Kidney tubule cell (primary cell): ENCODE results near the gene STK35.

ENCODE experiments used
- DNase-seq: peaks from one replicate; pipeline ENCODE4 v3.0.0-alpha.2; 2018; ENCODE audit warnings: low spot score

The STK35 gene

GRCh38 chr20:2101057-2101864, at the start of gene STK35:
STK35 (plus strand) TSS chr20:2101827; CDS start chr20:2101882, 55 bp downstream.
- DNase-seq, result no peak

DNA sequence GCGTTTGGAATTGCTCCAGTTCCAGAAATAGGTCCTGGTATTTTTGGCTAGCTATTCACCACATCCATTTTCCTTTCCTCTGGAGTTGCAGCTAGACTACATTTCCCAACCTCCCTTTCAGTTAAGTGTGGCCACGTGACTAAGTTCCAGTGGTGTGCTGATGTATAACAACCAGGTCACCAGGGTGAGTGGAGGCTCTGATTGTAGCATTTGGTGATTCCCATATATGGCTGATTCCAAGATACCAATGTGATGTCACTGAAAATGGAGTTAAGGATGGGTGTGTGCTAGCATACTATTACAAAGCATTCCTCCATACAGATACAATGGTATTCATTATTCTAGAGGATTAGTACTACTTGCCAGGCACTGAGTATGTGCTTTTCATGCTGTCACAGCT, 49.7 kb upstream of the STK35 start:
- no peak for DNase-seq

DNA sequence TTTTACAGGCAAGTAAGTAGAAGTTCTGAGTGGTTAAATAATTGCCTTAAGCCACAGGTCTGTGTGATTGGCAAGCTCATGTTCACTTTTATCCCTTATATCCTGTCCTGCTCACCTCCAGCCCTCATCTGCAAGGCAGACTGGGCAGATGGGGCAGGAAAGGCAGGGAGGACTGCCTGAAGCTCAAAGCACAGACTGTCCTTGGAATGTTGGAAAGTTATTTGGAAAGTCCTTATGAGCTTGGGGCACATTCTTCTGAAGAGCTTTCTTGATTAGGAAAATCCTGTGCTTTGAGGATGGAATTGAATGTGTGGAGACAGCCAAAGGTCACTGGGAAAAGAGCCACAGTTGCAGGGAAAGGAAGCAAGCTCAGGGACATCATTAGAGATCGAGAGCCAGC, 48.9 kb upstream of the STK35 start:
- no peak for DNase-seq

DNA sequence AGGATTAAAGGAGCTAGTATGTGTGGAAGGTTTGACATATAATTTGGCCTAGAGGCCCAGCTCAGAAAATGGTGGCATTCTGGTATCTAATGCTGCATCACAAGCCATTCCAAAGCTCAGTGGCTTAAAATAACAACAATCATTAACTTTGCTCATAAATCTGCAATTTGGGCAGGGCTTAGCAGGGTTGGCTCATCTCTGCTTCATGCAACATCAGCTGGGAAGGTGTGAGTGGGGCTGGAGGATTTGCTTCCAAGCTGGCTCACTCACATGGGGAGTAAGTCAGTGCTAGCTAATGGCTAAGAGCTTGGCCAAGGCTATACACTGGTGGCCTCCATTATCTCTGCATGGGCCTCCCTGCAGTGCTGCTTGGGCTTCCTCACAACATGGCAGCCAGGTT, 48.0 kb upstream of the STK35 start:
- DNase-seq, result no peak

DNA sequence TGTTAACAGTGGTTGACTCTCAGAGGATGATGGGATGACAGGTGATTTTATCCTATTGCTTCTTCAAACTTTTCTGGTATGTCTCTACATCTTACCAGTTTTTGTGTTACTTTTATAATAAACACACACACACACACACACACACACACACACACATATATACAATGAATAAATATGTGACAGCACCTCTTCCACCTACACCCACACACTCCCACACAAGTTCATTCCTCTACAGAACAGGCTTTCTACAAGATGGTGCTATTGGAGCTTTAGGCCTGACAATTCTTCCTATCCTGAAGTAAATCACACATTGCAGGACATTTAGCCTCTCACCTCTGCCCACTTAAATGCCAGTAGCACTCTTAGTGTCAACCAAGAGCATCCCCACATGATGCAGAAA, 46.7 kb upstream of the STK35 start:
- DNase-seq, result no peak

DNA sequence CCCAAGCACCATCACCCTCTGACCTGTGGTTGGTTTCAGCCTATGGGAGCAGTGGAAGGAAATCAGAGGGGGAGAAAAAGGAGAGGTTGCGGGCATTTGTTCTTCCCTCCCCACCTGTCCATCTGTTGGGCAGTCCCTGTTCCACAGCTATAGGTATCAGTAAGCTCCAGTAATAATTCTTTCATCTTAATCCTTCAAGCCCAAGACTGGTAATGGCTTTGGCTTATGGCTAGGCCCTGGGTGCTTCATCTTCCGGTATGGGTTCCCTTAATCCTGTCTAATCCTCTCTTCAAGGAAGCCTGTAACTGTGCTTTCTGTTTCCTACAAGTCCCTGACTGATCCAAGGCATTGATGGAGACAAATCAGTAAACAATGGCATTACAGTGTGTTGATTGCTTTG, 42.2 kb upstream of the STK35 start:
- DNase-seq, result no peak

DNA sequence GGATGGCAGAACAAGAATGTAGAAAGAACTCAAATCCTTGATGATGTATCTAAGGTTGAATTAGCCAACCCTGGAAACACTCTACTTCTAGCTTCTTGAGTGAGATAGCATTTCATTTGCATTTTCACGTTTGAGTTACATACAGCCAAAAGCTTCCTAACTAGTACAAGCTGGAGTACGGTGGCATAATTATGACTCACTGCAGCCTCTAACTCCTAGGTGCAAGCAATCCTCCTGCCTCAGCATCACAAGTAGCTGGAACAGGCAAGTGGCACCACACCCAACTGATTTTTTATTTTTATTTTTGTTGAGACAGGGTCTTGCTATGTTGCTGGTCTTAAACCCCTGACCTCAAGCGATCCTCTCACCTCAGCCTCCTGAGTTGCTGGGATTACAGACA, 36.5 kb upstream of the STK35 start:
- no peak for DNase-seq

- DNase-seq, result no peak
Measured at GRCh38 chr20:2066461-2067122, 35.0 kb upstream of the STK35 start.

GRCh38 chr20:2080532-2081224, 20.9 kb upstream of the STK35 start:
- DNase-seq, result no peak

DNA sequence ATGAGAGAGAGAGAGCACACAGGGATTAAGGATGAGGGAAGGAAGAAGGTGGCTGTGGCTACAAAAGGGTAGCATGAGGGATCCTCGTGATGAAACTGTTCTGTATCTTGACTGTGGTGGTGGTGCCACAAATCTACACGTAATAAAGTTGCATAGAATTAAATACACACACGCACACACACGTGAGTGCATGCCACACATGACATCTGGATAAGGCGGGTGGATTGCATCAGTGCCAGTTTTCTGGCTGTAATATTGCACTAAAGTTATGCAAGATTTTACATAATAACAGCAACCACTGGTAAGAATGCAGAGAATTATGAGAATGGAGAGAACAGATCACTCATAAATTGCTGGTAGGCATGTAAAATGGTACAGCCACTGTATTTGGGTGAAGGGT, 16.9 kb upstream of the STK35 start:
- no peak for DNase-seq

- DNase-seq, result no peak
Measured at GRCh38 chr20:2086177-2086979, 15.2 kb upstream of the STK35 start.

GRCh38 chr20:2086980-2087377, 14.6 kb upstream of the STK35 start:
- DNase-seq, result no peak

GRCh38 chr20:2088891-2089290, 12.7 kb upstream of the STK35 start:
- no peak for DNase-seq

GRCh38 chr20:2089447-2089846, 12.2 kb upstream of the STK35 start:
- DNase-seq, result no peak

GRCh38 chr20:2093159-2093781, 8.4 kb upstream of the STK35 start:
- peak; percentile 41 for DNase-seq

- no peak for DNase-seq
Measured at GRCh38 chr20:2093883-2094282, 7.7 kb upstream of the STK35 start.

DNA sequence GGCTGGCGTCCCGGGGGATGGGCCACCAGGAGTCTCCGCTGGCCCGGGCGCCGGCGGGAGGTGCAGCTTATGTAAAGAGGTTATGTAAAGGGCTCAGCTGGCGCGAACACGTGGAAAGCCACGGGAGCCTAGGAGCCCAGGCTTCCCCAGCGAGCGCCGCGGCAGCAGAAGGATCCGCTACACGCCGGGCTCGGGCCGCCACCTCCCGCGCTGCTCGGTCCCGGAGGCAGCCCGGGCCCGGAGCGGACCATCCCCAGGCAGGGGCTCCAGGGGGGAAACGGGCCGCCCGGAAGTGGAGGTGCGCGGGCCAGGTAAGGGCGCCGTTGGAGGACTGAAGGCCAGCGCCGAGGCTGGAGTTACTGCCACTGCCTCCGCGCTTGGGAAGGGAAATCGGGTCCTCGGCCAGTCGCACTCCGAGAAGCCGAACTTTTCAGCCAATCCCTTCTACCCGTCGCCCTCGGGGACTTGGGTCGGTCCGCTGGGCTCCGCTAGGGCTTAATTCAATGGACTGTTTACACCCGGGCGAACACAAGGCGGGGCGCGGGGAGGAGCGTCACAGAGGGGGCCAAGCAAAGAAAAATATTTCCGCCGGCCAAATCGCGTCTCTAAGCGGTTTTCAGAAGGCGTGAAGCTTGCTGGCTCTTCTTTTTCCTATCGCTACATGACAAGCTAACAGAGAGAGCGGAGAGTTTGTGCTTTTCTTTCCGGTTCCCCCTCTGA, 398 bp downstream of the STK35 start:
- peak; percentile 93 for DNase-seq

DNA sequence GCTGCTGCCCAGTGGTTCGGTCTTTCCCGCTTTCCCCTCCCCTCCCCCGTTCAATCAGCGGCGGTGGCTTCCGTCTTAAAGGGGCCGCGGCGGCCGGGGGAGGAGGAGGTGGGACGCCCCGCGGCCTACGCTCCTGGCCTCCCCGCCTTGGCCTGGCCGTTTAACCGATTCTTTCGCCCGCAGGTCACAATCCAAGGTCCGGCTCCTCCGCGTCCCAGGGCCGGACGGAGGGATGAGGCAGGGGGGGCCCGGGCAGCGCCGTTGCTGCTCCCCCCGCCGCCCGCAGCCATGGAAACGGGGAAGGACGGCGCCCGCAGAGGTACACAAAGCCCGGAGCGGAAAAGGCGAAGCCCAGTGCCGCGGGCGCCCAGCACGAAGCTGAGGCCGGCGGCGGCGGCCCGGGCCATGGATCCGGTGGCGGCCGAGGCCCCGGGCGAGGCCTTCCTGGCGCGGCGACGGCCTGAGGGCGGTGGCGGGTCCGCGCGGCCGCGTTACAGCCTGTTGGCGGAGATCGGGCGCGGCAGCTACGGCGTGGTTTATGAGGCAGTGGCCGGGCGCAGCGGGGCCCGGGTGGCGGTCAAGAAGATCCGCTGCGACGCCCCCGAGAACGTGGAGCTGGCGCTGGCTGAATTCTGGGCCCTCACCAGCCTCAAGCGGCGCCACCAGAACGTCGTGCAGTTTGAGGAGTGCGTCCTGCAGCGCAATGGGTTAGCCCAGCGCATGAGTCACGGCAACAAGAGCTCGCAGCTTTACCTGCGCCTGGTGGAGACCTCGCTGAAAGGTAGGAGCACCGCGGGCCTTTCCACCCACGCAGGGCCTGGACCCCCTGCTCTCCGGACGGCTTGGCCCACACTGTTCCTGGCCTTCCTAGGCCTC, 1.2 kb downstream of the STK35 start:
- peak; percentile 86 for DNase-seq

- no peak for DNase-seq
Measured at GRCh38 chr20:2103461-2104153, 2.0 kb downstream of the STK35 start.
